Muscle layer of colon (tissue), 2 donors: Measurements from ENCODE around the gene ARHGAP30.

Experiments
- H3K27ac ChIP-seq: one replicate; pipeline ENCODE4 v1.7.0; 2013; ENCODE audit warnings: low read depth, mild to moderate bottlenecking, low read length, moderate library complexity
- H3K27me3 ChIP-seq, 2 donors: one replicate each; pipeline ENCODE4 v1.7.0; 2013; ENCODE audit warnings: low read length in 2 of 2, mild to moderate bottlenecking in 2 of 2; ENCODE audit not compliant: insufficient read depth in 2 of 2, control insufficient read depth in 1 of 2
- H3K36me3 ChIP-seq: one replicate; pipeline ENCODE4 v1.7.0; 2013; ENCODE audit warnings: mild to moderate bottlenecking, low read length; ENCODE audit not compliant: insufficient read depth
- H3K4me1 ChIP-seq: one replicate; pipeline ENCODE4 v1.7.0; 2013; ENCODE audit warnings: mild to moderate bottlenecking, low read length; ENCODE audit not compliant: insufficient read depth
- H3K4me3 ChIP-seq, 2 donors: one replicate each; pipeline ENCODE4 v1.7.0; 2013; ENCODE audit warnings: low read length in 2 of 2, low read depth in 1 of 2, mild to moderate bottlenecking in 1 of 2, moderate library complexity in 1 of 2
- H3K9ac ChIP-seq: one replicate; pipeline ENCODE4 v1.7.0; 2013; ENCODE audit warnings: low read length
- H3K9me3 ChIP-seq: one replicate; pipeline ENCODE4 v1.7.0; 2013; ENCODE audit warnings: mild to moderate bottlenecking, low read length
- donor health status: abdominal sarcoma.
- donor health status: Adenocarcinoma of cecum.

ARHGAP30 gene

DNA sequence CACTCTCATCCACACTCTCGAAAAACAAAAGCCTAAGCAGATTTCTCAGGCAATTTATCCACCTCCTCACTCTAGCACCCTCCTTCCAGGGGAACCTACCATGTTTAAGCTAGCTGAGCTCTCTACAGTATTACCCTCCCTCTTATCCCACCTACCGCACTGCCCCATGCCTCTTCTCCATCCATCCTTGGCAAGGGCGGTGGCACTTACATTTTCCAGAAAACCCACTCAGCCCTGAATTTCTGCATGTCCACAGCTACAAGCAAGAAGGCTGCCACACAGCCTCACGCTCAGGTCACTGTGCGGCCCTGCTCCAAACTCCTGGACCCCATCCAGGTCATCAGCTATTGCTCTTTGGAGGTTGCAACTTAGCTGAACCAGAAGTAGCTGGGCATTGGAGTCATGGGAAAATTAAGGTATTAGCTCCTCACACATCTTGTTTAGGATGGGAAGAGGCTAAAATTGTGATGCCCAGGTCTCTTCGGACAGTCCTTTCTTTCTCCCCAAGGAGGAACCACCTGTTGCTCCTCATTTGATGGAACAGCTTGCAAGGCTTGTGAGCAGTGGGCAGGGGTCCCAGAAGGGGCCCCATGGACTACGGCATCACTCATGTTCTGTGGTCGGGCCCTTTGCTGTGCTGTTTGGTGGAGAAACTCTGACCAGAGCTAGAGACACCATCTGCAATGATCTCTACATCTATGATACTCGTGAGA is 29.6 kb upstream of the ARHGAP30 start:
- no peak overlapping the region for H3K9ac ChIP-seq
- H3K27ac ChIP-seq = peak overlapping the region; percentile 61
- H3K9me3 ChIP-seq = no peaks in the 10 kb centered on the region
- H3K4me3 ChIP-seq = peak overlapping the region; percentile 58 to 91
- H3K27me3 ChIP-seq = no peaks in the 10 kb centered on the region
- H3K36me3 ChIP-seq = peaks cover 19% of the 10 kb centered on the region
- peaks cover 7% of the 10 kb centered on the region for H3K4me1 ChIP-seq

DNA sequence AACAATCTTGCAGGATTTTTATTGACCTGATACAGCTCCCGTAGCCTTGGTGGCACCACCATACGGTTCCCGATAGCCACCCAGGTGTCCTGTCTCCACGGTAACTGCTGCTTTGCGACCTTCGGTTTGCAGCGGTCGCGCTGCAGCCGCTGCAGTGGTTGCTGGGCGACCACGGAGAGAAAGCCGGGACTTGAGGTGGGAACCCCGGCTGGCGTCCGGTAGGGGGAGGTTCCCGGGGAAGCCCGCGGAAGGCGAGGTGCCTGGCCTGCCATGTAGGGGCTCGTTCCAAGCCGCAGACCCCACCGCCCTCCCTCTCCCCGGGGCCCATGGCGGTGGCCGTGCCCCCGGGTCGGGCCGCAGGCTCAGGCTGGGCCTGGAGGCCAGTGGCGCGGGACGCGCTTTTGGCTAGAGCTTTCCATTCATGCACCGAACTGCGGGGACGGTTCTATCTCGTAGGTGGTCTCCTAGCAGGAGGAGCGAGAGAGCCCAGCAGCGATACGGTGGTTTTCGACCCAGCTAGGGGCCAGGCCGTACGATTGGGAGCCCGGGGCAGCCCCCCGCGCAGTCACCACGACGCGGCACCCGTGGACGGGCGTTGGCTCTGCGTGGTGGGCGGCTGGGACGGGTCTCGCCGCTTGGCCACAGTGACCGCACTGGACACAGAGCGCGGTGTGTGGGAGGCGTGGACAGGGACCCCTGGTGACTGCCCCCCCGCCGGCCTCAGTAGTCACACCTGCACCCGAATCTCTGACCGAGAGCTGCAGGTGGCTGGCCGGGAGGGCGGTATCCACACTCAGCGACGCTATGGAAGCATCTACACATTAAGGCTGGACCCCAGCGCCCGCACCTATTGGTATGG is 28.7 kb upstream of the ARHGAP30 start, which contains the start of gene KLHDC9:
TSS of gene KLHDC9 (plus strand) at position 152 of the 859 bp plus-strand sequence. CDS start at position 327, 175 bp downstream.
- peak within 1 kb of the TSS; percentile 58 to 91 for H3K4me3 ChIP-seq
- peaks cover 19% of the 10 kb centered on the region for H3K36me3 ChIP-seq
- peak within 1 kb of the TSS; percentile 61 for H3K27ac ChIP-seq
- no peaks in the 10 kb centered on the region for H3K9me3 ChIP-seq
- H3K27me3 ChIP-seq = no peaks in the 10 kb centered on the region
- peak within 1 kb of the TSS; percentile 27 for H3K9ac ChIP-seq
- peaks cover 7% of the 10 kb centered on the region for H3K4me1 ChIP-seq

GRCh38 chr1:161096530-161096929 is 26.8 kb upstream of the ARHGAP30 start:
- peaks cover 7% of the 10 kb centered on the region for H3K4me1 ChIP-seq
- H3K27ac ChIP-seq = no peak overlapping the region
- peaks cover 11% of the 10 kb centered on the region for H3K36me3 ChIP-seq
- no peaks in the 10 kb centered on the region for H3K9me3 ChIP-seq
- H3K27me3 ChIP-seq = no peaks in the 10 kb centered on the region
- H3K4me3 ChIP-seq = no peak overlapping the region
- H3K9ac ChIP-seq = no peak overlapping the region

GRCh38 chr1:161096015-161096414 is 26.3 kb upstream of the ARHGAP30 start:
- H3K9ac ChIP-seq = no peak overlapping the region
- H3K4me3 ChIP-seq = no peak overlapping the region
- H3K36me3 ChIP-seq = peaks cover 8% of the 10 kb centered on the region
- no peak overlapping the region for H3K27ac ChIP-seq
- H3K27me3 ChIP-seq = no peaks in the 10 kb centered on the region
- H3K4me1 ChIP-seq = peaks cover 7% of the 10 kb centered on the region
- no peaks in the 10 kb centered on the region for H3K9me3 ChIP-seq

DNA sequence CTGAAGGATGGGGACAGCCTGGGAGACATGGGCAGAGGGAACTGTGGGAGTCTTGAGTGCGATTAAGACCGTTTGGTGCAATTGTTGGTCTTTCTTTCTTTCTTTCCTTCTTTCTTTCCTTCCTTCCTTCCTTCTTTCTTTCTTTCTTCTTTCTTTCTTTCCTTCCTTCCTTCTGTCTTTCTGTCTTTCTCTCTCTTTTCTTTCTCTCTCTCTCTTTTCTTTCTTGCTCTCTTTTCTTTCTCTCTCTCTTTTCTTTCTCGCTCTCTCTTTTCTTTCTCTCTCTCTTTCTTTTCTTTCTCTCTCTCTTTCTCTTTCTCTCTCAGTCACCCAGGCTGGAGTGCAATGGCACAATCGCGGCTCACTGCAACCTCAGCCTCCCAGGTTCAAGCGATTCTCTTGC is 25.5 kb upstream of the ARHGAP30 start:
- Histone ChIP-seq H3K36me3 (peaks cover 7% of the 10 kb centered on the region), H3K4me3 (no peak overlapping the region), H3K27me3 (no peaks in the 10 kb centered on the region), H3K27ac (no peak overlapping the region), H3K4me1 (peaks cover 7% of the 10 kb centered on the region), H3K9me3 (no peaks in the 10 kb centered on the region), H3K9ac (no peak overlapping the region)

DNA sequence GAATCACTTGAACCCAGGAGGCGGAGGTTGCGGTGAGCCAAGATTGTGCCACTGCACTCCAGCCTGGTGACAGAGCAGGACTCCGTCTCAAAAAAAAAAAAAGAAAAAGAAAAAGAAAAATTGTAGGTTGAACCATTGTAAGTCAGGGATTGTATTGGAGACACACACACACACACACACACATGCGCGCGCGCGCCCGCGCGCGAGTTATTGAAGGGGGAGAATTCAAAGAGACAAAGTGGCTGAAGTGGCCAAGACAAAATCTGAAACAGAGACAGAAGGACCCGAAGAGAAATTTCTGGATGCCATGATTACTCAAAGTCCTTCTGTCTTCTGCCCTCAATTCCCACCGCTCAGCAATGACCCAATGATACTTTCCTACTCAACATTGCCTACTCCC is 24.8 kb upstream of the ARHGAP30 start:
- Histone ChIP-seq H3K27me3 (no peaks in the 10 kb centered on the region), H3K27ac (no peak overlapping the region), H3K4me1 (peaks cover 7% of the 10 kb centered on the region), H3K9me3 (no peaks in the 10 kb centered on the region), H3K4me3 (no peak overlapping the region), H3K9ac (no peak overlapping the region), H3K36me3 (no peaks in the 10 kb centered on the region)

GRCh38 chr1:161092621-161093028 is 22.9 kb upstream of the ARHGAP30 start:
- Histone ChIP-seq H3K4me3 (no peak overlapping the region), H3K4me1 (peaks cover 6% of the 10 kb centered on the region), H3K9ac (no peak overlapping the region), H3K27ac (no peak overlapping the region), H3K9me3 (no peaks in the 10 kb centered on the region), H3K27me3 (no peaks in the 10 kb centered on the region), H3K36me3 (no peaks in the 10 kb centered on the region)

GRCh38 chr1:161091796-161092507 is 22.3 kb upstream of the ARHGAP30 start:
- no peaks in the 10 kb centered on the region for H3K27me3 ChIP-seq
- no peaks in the 10 kb centered on the region for H3K36me3 ChIP-seq
- no peak overlapping the region for H3K9ac ChIP-seq
- H3K9me3 ChIP-seq = no peaks in the 10 kb centered on the region
- H3K27ac ChIP-seq = no peak overlapping the region
- no peaks in the 10 kb centered on the region for H3K4me1 ChIP-seq
- no peak overlapping the region for H3K4me3 ChIP-seq

DNA sequence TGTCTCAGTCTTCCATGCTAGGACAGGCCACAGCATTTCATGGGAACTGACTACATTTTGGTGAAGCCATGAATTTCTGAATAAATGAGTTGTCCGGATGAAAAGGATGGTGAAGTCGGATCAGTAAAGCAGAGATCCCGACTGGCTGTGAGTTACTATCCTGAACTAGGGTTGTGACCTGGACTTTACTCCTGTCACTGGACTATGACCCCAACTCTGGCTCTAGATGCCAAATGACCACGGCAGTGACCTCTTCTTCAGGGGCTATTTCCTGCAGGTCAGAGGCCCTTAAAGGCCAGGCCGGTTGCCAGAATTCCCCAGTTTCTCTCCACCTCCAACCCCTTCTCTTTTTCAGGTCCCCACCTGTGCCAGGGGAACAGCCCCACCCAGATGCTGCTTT is 21.4 kb upstream of the ARHGAP30 start:
- Histone ChIP-seq H3K9me3 (no peaks in the 10 kb centered on the region), H3K4me1 (no peaks in the 10 kb centered on the region), H3K27ac (no peak overlapping the region), H3K9ac (no peak overlapping the region), H3K36me3 (no peaks in the 10 kb centered on the region), H3K27me3 (no peaks in the 10 kb centered on the region), H3K4me3 (no peak overlapping the region)

DNA sequence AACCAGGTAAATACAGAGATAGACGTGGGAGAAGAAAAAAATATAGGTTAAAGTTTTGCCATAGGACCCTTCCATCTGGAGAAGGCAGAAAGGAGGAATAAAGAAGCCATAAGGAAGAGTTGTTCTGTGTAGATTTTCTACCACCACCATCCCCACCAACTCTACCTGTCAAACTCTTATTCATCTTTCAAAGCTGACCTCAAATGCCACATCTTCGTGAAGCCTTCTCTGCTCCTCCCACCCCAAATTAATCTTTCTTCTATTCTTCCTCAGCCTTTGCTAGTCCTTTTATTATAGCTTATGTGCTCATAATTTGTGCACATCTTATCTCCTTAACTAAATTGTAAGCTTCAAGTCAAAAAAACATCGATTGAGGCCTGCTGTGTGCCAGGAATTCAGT is 20.9 kb upstream of the ARHGAP30 start:
- Histone ChIP-seq H3K27ac (no peak overlapping the region), H3K4me1 (no peaks in the 10 kb centered on the region), H3K36me3 (no peaks in the 10 kb centered on the region), H3K9me3 (no peaks in the 10 kb centered on the region), H3K27me3 (no peaks in the 10 kb centered on the region), H3K9ac (no peak overlapping the region), H3K4me3 (no peak overlapping the region)

DNA sequence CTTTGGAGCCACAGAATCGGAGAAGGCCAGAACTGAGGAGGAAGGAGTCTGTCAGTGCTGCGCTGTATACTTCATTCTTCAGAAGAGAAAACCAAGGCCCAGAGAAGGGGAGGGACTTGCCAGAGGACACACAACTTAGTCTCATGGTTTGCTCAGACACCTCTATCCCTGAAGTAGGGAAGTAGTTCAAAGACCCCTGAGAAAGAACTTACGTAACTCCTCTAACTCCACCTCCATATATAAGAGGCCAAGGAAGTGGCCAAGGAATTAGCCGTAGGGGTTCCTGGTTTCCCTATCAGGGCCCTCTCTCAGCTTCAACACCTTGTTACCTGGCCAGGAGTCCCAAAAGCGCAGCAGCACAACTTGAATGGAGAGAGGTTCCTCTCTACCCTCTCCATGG is 20.2 kb upstream of the ARHGAP30 start:
- H3K9me3 ChIP-seq = no peaks in the 10 kb centered on the region
- no peaks in the 10 kb centered on the region for H3K4me1 ChIP-seq
- no peak overlapping the region for H3K4me3 ChIP-seq
- H3K27me3 ChIP-seq = no peaks in the 10 kb centered on the region
- no peak overlapping the region for H3K9ac ChIP-seq
- H3K27ac ChIP-seq = no peak overlapping the region
- H3K36me3 ChIP-seq = no peaks in the 10 kb centered on the region
